GM19372 (cell line): ENCODE data around the gene PRKRIP1.
"Not testable (repeated sequence)": the region's sequence is repeated elsewhere in the genome, so short reads cannot be mapped to it uniquely, and the experiment has no call there.

Experiments
- ATAC-seq: cut with Tn5 transposase; IDR thresholded peaks from one replicate; pipeline ENCODE4 v1.9.1; 2021; ENCODE audit warnings: mild to moderate bottlenecking, low read depth, moderate library complexity; ENCODE audit not compliant: unreplicated experiment

Gene PRKRIP1

DNA sequence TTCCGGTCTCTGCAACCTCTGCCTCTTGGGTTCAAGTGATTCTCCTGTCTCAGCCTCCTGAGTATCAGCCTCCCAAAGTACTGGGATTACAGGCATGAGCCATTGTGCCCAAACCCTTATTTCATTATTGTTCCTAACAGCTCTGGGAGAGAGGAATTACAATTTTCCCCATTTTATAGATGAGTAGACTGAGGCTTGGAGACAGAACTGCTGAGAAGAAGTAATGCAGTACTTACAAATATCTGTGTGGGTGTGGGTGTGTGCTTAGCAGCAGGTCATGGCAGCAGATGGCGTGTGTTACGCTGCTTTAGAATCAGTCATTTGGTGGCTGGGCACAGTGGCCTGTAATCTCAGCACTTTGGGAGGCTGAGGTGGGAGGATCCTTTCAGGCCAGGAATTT is 7.4 kb downstream of the PRKRIP1 start:
- ATAC-seq, result no peak

DNA sequence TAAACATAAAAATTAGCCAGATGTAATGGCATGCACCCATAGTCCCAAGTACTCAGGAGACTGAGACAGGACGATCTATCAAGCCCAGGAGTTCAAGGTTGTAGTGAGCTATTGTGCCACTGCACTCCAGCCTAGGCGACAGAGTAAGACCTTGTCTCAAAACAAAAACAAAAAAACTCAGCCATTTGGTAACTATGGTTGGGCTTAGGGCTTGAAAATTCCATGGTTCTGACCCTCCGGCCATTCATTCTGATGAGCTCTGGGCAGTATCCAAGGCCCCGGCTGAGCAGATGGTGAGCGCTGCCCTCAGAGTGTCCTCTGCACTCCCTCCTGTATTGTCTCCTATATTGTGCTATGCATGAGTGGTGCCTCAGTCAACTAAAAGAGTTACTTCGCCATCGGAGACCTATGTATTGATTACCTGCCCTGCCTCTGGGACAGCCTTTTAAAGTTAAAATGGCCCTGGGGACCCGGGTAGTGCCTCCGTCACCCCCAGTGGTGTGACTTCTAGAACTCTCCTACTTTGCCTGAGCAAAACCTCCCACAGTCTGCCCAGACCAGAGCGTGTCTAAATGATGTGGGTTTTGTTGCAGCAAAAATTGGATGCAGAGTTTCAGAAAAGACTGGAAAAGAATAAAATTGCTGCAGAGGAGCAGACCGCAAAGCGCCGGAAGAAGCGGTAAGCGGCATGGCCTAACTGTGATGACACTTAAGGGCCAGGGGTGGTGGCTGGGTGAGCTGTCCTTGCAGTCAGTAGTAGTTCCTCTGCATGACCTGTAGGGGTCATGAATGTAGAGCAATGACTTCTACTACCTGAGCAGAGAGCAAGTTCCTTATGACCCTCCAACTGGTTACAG is 8.1 kb downstream of the PRKRIP1 start:
- peak; percentile 88 for ATAC-seq

DNA sequence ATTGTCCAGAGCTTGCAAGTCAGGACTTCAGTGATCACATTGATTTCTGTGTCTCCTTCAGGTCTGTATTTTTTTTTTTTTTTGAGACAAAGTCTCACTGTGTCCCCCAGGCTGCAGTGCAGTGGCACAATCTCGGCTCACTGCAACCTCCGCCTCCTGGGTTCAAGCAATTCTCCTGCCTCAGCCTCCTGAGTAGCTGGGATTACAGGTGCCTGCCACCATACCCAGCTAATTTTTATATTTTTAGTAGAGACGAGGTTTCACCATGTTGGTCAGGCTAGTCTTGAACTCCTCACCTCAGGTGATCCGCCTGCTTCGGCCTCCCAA is 8.7 kb downstream of the PRKRIP1 start:
- ATAC-seq, result not testable (repeated sequence)

GRCh38 chr7:102407910-102408309 is 11.7 kb downstream of the PRKRIP1 start:
- no peak for ATAC-seq

DNA sequence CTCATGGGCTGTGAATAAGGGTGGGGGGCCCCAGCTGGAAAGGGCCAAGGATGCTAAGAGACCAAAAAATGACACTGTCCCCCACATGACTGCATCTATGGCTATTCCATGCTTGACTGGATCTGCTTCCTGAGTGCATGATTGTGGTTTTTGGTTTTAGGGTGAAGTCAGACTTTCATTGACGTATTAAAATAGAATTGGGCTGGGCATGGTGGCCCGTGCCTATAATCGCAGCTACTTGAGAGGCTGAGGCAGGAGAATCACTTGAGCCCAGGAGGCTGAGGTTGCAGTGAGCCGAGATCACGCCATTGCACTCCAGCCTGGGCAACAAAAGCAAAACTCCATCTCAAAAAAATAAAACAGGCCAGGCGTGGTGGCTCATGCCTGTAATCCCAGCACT is 12.4 kb downstream of the PRKRIP1 start:
- not testable (repeated sequence) for ATAC-seq

DNA sequence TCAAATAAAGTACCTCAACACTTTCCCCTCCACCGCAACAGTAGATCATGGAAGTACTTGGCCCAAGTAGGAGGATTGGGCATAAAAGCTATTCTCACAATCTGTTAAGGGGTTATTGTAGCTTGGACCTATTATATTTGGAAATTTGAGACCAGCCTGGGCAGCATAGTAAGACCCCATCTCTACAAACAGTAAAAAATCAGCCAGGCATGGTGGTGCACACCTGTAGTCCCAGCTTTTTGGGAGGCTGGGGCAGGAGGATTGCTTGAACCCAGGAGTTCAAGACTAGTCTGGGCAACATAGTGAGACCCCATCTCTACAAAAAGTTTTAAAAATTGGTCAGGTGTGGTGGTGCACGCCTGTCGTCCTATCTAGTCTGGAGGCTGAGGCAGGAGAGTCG is 13.2 kb downstream of the PRKRIP1 start:
- ATAC-seq, result no peak

GRCh38 chr7:102410123-102410522 is 14.0 kb downstream of the PRKRIP1 start:
- ATAC-seq, result no peak

GRCh38 chr7:102410918-102411317 is 14.8 kb downstream of the PRKRIP1 start:
- no peak for ATAC-seq

DNA sequence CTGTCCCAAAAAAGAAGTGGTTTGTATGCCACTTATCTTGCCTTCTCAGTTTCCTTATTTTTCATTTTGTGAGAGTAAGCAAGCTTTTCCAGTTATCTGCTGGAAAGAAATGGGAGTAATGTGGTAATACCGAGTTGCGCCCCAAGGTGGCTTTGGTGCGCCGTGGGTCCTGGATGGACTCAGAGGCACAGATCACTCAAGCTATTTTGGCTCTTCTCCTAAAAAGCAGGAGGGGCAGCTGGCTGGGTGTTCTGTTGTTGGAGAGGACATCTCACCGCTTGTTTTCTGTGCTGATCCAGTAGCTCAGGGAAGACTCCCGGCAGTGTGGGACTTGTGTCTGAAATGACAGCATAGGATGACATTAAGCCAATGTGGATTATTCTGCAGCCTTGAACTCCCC is 16.4 kb downstream of the PRKRIP1 start:
- no peak for ATAC-seq

GRCh38 chr7:102413091-102413490 is 16.9 kb downstream of the PRKRIP1 start:
- ATAC-seq, result no peak

GRCh38 chr7:102413611-102414010 is 17.4 kb downstream of the PRKRIP1 start:
- ATAC-seq, result no peak

DNA sequence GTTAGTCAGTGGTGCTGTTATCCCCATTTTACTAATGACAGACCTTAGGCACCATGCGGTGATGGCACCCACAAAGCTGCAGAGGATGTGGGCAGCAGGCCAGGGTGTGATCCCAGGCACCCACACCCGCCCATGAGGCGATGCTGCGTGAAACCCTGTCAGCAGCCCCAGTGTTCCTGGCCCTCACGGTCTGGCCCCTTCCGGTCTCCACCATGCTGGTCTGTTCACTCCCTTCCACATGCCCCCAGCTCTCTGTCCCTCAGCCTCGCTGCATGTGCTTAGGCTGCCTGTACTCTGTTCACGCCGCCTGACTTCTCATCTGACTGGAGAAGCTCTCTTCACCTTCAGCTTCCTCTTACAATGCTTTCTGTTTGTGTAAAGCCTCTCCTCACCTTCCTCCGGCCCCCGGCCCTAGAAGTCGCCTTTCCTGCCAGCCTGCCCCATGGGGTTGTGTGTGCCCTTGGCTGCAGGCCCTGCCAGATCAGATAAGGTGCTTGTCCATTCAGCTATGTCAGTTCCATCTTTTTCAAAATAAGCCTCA is 19.6 kb downstream of the PRKRIP1 start:
- no peak for ATAC-seq

GRCh38 chr7:102416406-102416805 is 20.2 kb downstream of the PRKRIP1 start:
- no peak for ATAC-seq

- no peak for ATAC-seq
Measured at GRCh38 chr7:102417105-102417504, 20.9 kb downstream of the PRKRIP1 start.

DNA sequence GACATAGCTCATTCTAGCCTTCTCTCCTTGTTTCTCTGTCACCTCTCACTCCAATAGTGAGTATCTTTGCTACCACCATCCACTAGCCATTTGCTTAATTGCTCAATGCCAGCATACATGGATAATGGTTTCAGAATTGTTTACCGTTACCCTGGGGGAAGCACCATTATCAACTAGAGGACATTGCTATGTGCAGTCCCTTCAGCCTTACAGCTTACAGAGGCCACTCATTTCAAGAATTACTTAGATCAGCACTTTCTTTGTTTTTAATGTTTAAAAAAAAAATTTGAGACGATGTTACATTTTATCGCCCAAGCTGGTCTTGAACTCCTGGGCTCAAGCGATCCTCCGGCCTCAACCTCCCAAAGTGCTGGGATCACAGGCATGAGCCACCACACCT is 22.4 kb downstream of the PRKRIP1 start:
- no peak for ATAC-seq

DNA sequence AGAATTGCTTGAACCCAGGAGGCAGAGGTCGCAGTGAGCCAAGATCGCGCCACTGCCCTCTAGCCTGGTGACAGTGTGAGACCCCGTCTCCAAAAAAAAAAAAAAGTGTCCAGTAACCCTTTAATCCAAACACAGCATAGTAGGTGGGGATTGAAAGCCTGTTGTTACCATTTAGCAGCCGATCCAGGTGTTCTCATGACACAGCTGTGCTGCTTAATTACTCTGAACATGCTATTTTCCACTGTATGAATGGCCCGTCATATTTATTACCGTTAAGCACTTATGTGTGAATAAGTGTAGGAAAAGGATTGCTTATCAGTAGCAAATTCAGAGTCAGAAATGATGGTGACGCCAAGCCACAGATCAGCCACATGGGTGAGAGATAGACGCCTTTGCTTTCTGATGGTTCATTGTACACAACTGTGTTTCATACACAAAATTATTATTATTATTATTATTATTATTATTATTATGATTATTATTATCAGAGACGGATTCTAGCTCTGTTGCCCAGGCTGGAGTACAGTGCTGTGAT is 25.6 kb downstream of the PRKRIP1 start:
- no peak for ATAC-seq

- ATAC-seq, result no peak
Measured at GRCh38 chr7:102424129-102424551, 28.0 kb downstream of the PRKRIP1 start.

DNA sequence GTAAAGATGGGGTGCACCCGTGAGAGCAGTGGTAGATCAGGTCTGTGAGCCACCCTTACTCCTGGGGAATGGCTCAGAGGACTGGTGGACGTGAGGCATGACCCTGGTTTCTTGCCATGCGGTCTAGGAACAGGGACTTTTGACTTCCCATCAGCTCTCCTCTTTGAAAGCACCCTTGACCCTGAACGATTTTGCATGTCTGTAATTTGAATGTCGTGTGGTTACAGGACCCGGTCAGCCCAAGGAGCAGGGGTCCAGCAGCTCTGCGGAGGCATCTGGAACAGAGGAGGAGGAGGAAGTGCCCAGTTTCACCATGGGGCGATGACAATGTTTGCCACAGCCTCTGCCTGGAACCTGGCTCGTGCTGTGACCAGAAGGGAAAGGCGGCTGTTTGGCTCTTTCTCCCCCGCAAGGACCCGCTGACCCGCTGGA is 28.6 kb downstream of the PRKRIP1 start:
- no peak for ATAC-seq

GRCh38 chr7:102425639-102426267 is 29.6 kb downstream of the PRKRIP1 start:
- peak; percentile 54 for ATAC-seq

GRCh38 chr7:102426268-102427018 is 30.3 kb downstream of the PRKRIP1 start:
- ATAC-seq, result peak; percentile 53

DNA sequence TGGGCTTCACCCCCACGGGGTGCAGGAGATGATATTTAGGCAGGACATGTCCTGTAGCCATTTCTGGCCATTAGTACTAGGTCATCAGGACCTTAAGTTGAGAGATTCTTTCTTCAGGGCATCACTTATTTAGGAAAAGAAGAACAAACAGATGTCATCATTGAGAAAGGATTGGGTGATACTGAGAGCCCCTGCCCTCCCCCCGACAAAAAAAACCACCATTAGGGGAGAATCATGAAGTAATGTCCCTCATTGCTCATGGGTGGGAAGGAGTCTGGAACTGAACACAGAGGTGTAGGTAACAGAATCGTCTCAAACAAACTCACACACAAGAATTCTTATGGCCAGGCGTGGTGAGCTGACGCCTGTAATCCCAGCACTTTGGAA is 30.8 kb downstream of the PRKRIP1 start:
- no peak for ATAC-seq
